Fibroblast of lung (primary cell): ENCODE measurements around the gene CBFA2T3. TPM values are rescaled to one million over a fixed set of nuclear protein-coding genes. Genes with fewer than 3 reads are reported as not detected.

Experiments
- DNase-seq, 2 donors: peaks; one replicate each; pipeline versions ENCODE4 v3.0.0 to v3.0.0-alpha.2; 2010; ENCODE audit warnings: low read depth in 2 of 2
- H2AFZ ChIP-seq: 2 replicates; pipeline ENCODE4 v1.5.1; 2012; ENCODE audit warnings: low read length, control low read depth, inconsistent platforms
- H3K27ac ChIP-seq: 2 replicates; pipeline ENCODE4 v1.5.1; 2011; ENCODE audit warnings: low read length, control low read depth; ENCODE audit not compliant: insufficient read depth
- H3K27me3 ChIP-seq: 2 replicates; pipeline ENCODE4 v1.5.1; 2011; ENCODE audit warnings: mild to moderate bottlenecking, low read length; ENCODE audit not compliant: control insufficient read depth, insufficient read depth
- H3K36me3 ChIP-seq: 2 replicates; pipeline ENCODE4 v1.5.1; 2011; ENCODE audit warnings: low read length; ENCODE audit not compliant: control insufficient read depth, insufficient read depth
- H3K4me1 ChIP-seq: 2 replicates; pipeline ENCODE4 v1.5.1; 2011; ENCODE audit warnings: low read length; ENCODE audit not compliant: control insufficient read depth, insufficient read depth; ENCODE audit errors: extremely low read depth
- H3K4me2 ChIP-seq: 2 replicates; pipeline ENCODE4 v1.5.1; 2011; ENCODE audit warnings: low read length, control low read depth; ENCODE audit not compliant: insufficient read depth; ENCODE audit errors: extremely low read depth
- H3K4me3 ChIP-seq, 4 experiments: fragments of 200-600 bp in 1 of 4; sonication (generic) in 1 of 4; replicated peaks in 1 of 4; 2 replicates each; pipeline ENCODE4 v1.5.1; 2011 to 2016; ENCODE audit warnings: low read length in 4 of 4, low read depth in 3 of 4, mild to moderate bottlenecking in 3 of 4, control low read depth in 2 of 4, inconsistent platforms in 1 of 4, mixed read lengths in 1 of 4; ENCODE audit not compliant: insufficient read depth in 1 of 4; ENCODE audit errors: control extremely low read depth in 1 of 4
- H3K79me2 ChIP-seq: 2 replicates; pipeline ENCODE4 v1.5.1; 2012; ENCODE audit warnings: mild to moderate bottlenecking, low read length, inconsistent platforms; ENCODE audit not compliant: control insufficient read depth, insufficient read depth
- H3K9ac ChIP-seq: 2 replicates; pipeline ENCODE4 v1.5.1; 2011; ENCODE audit warnings: mild to moderate bottlenecking, low read length, control low read depth; ENCODE audit not compliant: insufficient read depth
- H3K9me3 ChIP-seq: 2 replicates; pipeline ENCODE4 v1.5.1; 2012; ENCODE audit warnings: low read depth, low read length; ENCODE audit not compliant: control insufficient read depth, insufficient read depth
- H4K20me1 ChIP-seq: 2 replicates; pipeline ENCODE4 v1.5.1; 2011; ENCODE audit warnings: low read length; ENCODE audit not compliant: control insufficient read depth, insufficient read depth; ENCODE audit errors: extremely low read depth
- CTCF ChIP-seq, 2 donors: IDR thresholded peaks in 1 of 2; conservative IDR thresholded peaks in 1 of 2; 1 replicate in 1 of 2; 2 replicates in 1 of 2; pipeline ENCODE4 v1.5.1; 2011 to 2012; ENCODE audit warnings: low read length in 2 of 2, control low read depth in 1 of 2, inconsistent platforms in 1 of 2, low read depth in 1 of 2, mild to moderate bottlenecking in 1 of 2
- EZH2 ChIP-seq: IDR thresholded peaks from 2 replicates; pipeline ENCODE4 v1.5.1; 2012; ENCODE audit warnings: low read length, control low read depth, mild to moderate bottlenecking; ENCODE audit errors: missing control alignments
- polyA plus RNA-seq, 2 donors: library from polyadenylated mRNA; depleted of rRNA in 1 of 2; stranded (reverse) in 1 of 2; unstranded in 1 of 2; fragments of >200 nt; gene quantifications; 2 replicates each; pipeline ENCODE4 v1.2.1, GENCODE V29; 2011 to 2012; ENCODE audit warnings: missing spikeins in 1 of 2
- total RNA-seq: library from RNA; depleted of rRNA; stranded (reverse); fragments of >200 nt; gene quantifications from 2 replicates; pipeline ENCODE4 v1.2.1, GENCODE V29; 2014

CBFA2T3 gene
- total and polyA plus RNA-seq, 2 donors (not counting 1 experiment from before 2014, with no cell fraction given) = under 0.01 to 0.05 TPM

DNA sequence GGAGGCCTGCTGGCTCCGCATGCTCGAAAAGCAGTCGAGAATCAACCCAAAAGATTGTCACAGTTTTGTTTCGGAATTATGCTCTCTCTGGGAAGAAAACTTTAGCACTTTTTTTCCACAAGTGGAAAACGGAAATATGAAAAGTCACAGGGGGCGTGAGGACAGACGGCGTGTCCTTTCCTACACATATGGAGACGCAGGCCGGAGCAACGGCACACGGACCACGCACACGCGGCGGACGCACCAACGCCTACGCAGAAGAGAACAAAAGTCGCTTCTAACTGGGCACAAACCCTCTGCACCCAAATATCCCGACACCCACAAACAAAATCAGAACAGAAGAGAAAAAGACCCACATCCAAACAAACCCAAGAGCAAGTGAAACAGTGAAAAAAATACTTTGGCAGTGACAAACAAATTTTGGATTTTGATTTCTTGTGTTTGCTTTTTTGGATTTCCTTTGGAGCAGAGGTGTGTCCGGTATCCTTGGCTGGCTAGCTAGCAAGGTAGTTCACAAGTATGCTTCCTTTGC is 101.2 kb downstream of the CBFA2T3 start:
- Histone ChIP-seq H3K4me2 (no peak overlapping the region), H3K36me3 (no peaks in the 10 kb centered on the region), H3K27me3 (peaks cover 6% of the 10 kb centered on the region), H2AFZ (no peak overlapping the region), H3K9ac (no peak overlapping the region), H4K20me1 (no peaks in the 10 kb centered on the region), H3K27ac (no peak overlapping the region), H3K4me1 (no peaks in the 10 kb centered on the region), H3K4me3 (no peak overlapping the region), H3K9me3 (no peaks in the 10 kb centered on the region), H3K79me2 (no peaks in the 10 kb centered on the region)
- no peak for TF ChIP-seq CTCF (conservative IDR thresholded peaks at IDR 0.05 in 1 of 2, IDR thresholded peaks at IDR 0.05 in 1 of 2; ENCODE audit: low read depth in 1 of 2, low read length in 2 of 2)
- no peak for TF ChIP-seq EZH2
- DNase-seq = no peak

DNA sequence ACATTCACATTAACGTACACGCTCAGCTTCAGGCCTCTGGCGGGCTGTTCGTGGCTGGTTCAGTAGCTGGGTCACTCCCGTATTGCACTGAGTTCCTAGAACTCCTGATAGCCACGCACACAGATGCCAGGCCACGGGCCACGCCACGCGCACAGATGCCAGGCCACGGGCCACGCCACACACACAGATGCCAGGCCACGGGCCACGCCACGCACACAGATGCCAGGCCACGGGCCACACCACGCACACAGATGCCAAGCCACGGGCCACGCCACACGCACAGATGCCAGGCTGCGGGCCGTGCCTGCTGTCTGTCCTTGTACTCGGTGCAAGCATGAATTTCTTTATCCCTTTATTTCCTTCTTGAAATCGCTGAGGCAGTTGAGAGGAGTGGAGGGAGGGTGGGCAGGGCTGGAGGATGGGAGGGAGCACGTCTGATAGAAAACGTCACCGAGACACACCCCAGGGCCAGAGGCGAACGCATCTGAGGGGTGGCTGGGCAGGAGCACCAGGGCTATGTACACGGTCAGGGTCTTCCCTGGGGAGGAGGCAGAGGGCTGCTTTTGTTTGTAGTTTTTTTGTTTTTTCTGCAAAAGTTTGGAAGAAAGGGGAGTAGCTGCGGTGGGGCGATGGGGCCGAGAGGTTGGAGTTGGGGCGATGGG is 101.9 kb downstream of the CBFA2T3 start:
- Histone ChIP-seq H3K9me3 (no peaks in the 10 kb centered on the region), H3K79me2 (no peaks in the 10 kb centered on the region), H2AFZ (no peak overlapping the region), H3K9ac (no peak overlapping the region), H3K27me3 (peaks cover 6% of the 10 kb centered on the region), H3K36me3 (no peaks in the 10 kb centered on the region), H3K4me2 (no peak overlapping the region), H3K4me1 (no peaks in the 10 kb centered on the region), H3K4me3 (no peak overlapping the region), H4K20me1 (no peaks in the 10 kb centered on the region), H3K27ac (no peak overlapping the region)
- TF ChIP-seq EZH2 = no peak
- no peak for TF ChIP-seq CTCF (conservative IDR thresholded peaks at IDR 0.05 in 1 of 2, IDR thresholded peaks at IDR 0.05 in 1 of 2; ENCODE audit: low read depth in 1 of 2, low read length in 2 of 2)
- DNase-seq = no peak

GRCh38 chr16:88872650-88873331 is 104.2 kb downstream of the CBFA2T3 start:
- Histone ChIP-seq H3K4me1 (no peaks in the 10 kb centered on the region), H3K9me3 (no peaks in the 10 kb centered on the region), H4K20me1 (no peaks in the 10 kb centered on the region), H3K36me3 (no peaks in the 10 kb centered on the region), H3K27me3 (peaks cover 12% of the 10 kb centered on the region), H3K79me2 (no peaks in the 10 kb centered on the region), H3K9ac (no peak overlapping the region), H2AFZ (no peak overlapping the region), H3K27ac (no peak overlapping the region), H3K4me3 (no peak overlapping the region), H3K4me2 (no peak overlapping the region)
- DNase-seq = no peak
- no peak for TF ChIP-seq CTCF (conservative IDR thresholded peaks at IDR 0.05 in 1 of 2, IDR thresholded peaks at IDR 0.05 in 1 of 2; ENCODE audit: low read depth in 1 of 2, low read length in 2 of 2)
- TF ChIP-seq EZH2 = no peak
